Activated naive CD8-positive, alpha-beta T cell treated with anti-CD3 and anti-CD28 coated beads, Interleukin-2, amount 10 ng/mL, durations not matched to agents 7 days and 5 days (primary cell): ENCODE results near the gene MOSMO. TPM values are rescaled to one million over a fixed set of nuclear protein-coding genes. Genes with fewer than 3 reads are reported as not detected.
"Not testable (repeated sequence)": the region's sequence is repeated elsewhere in the genome, so short reads cannot be mapped to it uniquely, and the experiment has no call there.

Experiments
- ATAC-seq: fragments of 150-1000 bp; cut with Tn5 transposase; one replicate; pipeline ENCODE4 v1.10.0; 2021; ENCODE audit warnings: low read depth, moderate library complexity
- POLR2A ChIA-PET: fragments of 350-600 bp; sonication (Branson Sonifier 250); formaldehyde crosslinking; loops from one replicate; lab custom pipeline; 2021; ENCODE audit warnings: antibody characterized with exemption; lab: Charles Lee
- DNase-seq: peaks from one replicate; pipeline ENCODE4 v3.0.0; 2021
- H3K27ac Mint-ChIP-seq: one replicate; pipeline ENCODE4 v1.8.0; 2022; ENCODE audit warnings: mild to moderate bottlenecking, mixed read lengths
- H3K27me3 Mint-ChIP-seq: one replicate; pipeline ENCODE4 v1.8.0; 2022; ENCODE audit warnings: mild to moderate bottlenecking, moderate library complexity, mixed read lengths
- H3K36me3 Mint-ChIP-seq: one replicate; pipeline ENCODE4 v1.8.0; 2021; ENCODE audit warnings: mild to moderate bottlenecking, mixed read lengths
- H3K4me1 Mint-ChIP-seq: one replicate; pipeline ENCODE4 v1.8.0; 2021; ENCODE audit warnings: mixed read lengths
- H3K4me3 Mint-ChIP-seq: one replicate; pipeline ENCODE4 v1.8.0; 2022; ENCODE audit warnings: mild to moderate bottlenecking, moderate library complexity, mixed read lengths
- H3K9me3 Mint-ChIP-seq: one replicate; pipeline ENCODE4 v1.8.0; 2021; ENCODE audit warnings: mixed read lengths
- total RNA-seq, 2 experiments: library from RNA; stranded (reverse); gene quantifications; one replicate each; pipeline ENCODE4 v1.2.3, GENCODE V29; 2021

The MOSMO gene
- total RNA-seq, 2 experiments from 2014 or later = 11.6 to 14.7 TPM

DNA sequence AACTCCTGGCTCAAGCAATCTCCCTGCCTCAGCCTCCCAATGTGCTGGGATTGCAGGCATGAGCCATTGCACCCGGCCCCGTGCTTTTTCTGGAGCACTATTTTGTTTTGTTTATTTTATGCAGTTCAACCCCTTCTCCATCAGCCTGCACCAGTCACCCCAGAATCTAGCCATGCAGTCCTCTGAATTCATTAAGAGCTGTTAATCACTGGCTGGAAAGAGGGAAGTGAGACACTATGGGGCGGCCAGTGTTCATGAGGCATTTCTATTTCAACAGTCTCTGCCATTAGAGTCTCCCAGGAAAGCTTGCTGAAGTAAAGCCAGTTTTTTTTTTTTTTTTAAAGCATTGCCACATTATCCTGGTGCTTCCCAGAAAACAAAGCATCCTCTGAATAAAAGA is 86.1 kb downstream of the MOSMO start:
- no peak overlapping the region for H3K4me3 Mint-ChIP-seq
- H3K36me3 Mint-ChIP-seq = no peaks in the 10 kb centered on the region
- H3K27me3 Mint-ChIP-seq = peaks cover 32% of the 10 kb centered on the region
- H3K4me1 Mint-ChIP-seq = peaks cover 2% of the 10 kb centered on the region
- no peak overlapping the region for H3K27ac Mint-ChIP-seq
- H3K9me3 Mint-ChIP-seq = no peaks in the 10 kb centered on the region
- DNase-seq = no peak
- ATAC-seq = no peak
- POLR2A ChIA-PET = no interaction called here

DNA sequence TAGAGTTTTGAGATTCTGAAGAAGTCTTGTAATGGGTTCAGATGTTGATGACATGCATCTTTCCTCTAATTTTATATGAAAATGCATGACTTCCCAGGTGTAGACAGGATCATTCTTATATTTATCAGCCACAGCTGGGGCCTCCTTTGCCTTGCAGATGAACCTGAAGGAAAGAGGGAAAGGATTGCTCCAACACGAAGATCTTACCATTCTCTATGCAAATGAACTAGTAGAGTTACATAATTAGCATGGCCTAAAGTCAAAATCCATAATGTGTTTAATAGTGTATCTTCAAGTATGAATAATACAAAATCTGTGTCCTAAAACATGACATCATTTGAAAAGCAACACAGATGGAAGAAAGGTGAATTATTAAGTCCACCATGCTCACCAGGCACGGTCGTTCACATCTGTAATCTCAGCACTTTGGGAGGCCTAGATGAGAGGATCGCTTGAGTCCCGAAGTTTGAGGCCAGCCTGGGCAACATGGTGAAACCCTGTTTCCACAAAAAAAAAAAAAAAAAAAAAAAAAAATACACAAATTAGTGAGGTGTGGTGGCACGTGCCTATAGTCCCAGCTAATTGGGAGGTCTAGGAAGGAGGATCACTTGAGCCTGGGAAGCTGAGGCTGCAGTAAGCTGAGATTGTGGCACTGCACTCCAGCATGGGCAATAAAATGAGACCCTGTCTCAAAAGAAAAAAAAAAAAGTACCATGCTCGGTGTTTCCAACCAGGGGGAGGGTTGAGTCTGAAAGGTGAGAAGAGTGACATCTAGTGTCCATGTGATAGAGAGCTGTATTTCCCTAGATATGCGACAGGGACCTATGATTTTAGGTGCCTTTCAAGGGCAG is 90.7 kb downstream of the MOSMO start:
- DNase-seq = no peak
- no peaks in the 10 kb centered on the region for H3K36me3 Mint-ChIP-seq
- POLR2A ChIA-PET = interaction anchor here (1.2 kb wide), 1 partner anchor 145 kb away, joined by 3 read pairs; the partner anchor contains the start of gene UQCRC2
- peak; percentile 78 for ATAC-seq
- H3K4me1 Mint-ChIP-seq = peaks cover 4% of the 10 kb centered on the region
- no peak overlapping the region for H3K4me3 Mint-ChIP-seq
- H3K9me3 Mint-ChIP-seq = no peaks in the 10 kb centered on the region
- peaks cover 35% of the 10 kb centered on the region for H3K27me3 Mint-ChIP-seq
- no peak overlapping the region for H3K27ac Mint-ChIP-seq

DNA sequence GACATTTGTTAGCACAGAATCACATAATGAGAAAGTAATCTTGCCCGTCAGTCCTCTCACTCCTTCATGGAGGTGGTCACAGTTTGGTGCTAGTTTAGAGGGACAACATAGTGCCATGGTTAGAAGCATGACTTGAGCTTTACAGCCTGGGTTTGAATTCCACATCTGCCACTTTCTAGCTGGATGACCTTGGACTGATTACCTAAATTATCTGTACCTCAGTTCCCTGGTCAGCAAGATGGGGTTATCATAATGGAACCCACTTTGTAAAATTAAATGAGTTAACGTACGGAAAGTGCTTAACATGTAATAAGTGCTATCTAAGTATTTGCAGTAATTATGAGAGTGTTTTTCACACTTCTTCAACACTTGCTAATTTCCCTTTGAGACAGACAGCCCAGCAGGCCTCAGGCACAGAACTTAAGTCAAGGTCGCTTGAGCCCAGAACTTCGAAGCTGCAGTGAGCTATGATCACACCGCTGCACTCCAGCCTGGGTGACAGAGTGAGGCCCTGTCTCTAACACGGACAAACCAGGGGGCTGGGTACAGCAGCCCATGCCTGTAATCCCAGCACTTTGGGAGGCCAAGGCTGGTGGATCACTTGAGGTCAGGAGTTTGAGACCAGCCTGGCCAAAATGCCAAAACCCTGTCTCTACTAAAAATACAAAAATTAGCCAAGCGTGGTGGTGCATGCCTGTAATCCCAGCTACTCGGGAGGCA is 91.5 kb downstream of the MOSMO start:
- POLR2A ChIA-PET = interaction anchor here (1.2 kb wide), 1 partner anchor 146 kb away, joined by 3 read pairs; the partner anchor contains the start of gene UQCRC2
- no peaks in the 10 kb centered on the region for H3K9me3 Mint-ChIP-seq
- H3K27ac Mint-ChIP-seq = no peak overlapping the region
- DNase-seq (no peak), ATAC-seq (no peak)
- H3K27me3 Mint-ChIP-seq = peaks cover 33% of the 10 kb centered on the region
- no peak overlapping the region for H3K4me3 Mint-ChIP-seq
- H3K36me3 Mint-ChIP-seq = no peaks in the 10 kb centered on the region
- peaks cover 4% of the 10 kb centered on the region for H3K4me1 Mint-ChIP-seq

DNA sequence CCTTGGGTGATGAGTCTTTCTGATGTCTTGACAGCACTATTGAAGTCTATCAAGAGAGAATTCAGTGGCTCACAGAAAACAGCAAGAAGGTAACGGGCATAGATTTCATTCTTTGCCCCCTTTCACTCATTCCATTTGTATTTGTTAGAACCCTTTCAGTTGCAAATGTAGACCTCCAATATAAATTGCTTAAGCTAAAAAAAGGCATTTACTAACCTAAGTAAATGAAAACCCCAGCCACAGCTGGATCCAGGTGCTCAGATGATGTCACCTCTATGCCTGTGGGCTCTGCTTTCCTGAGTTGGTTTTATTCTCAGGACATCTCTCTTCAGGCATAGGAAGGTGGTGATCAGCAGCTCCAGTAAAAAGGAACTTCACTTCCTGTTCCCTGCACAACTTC is 95.5 kb downstream of the MOSMO start:
- no peaks in the 10 kb centered on the region for H3K9me3 Mint-ChIP-seq
- H3K36me3 Mint-ChIP-seq = no peaks in the 10 kb centered on the region
- H3K27ac Mint-ChIP-seq = no peak overlapping the region
- H3K27me3 Mint-ChIP-seq = peaks cover 16% of the 10 kb centered on the region
- ATAC-seq = no peak
- POLR2A ChIA-PET = no interaction called here
- no peak for DNase-seq
- H3K4me1 Mint-ChIP-seq = peaks cover 4% of the 10 kb centered on the region
- H3K4me3 Mint-ChIP-seq = no peak overlapping the region

DNA sequence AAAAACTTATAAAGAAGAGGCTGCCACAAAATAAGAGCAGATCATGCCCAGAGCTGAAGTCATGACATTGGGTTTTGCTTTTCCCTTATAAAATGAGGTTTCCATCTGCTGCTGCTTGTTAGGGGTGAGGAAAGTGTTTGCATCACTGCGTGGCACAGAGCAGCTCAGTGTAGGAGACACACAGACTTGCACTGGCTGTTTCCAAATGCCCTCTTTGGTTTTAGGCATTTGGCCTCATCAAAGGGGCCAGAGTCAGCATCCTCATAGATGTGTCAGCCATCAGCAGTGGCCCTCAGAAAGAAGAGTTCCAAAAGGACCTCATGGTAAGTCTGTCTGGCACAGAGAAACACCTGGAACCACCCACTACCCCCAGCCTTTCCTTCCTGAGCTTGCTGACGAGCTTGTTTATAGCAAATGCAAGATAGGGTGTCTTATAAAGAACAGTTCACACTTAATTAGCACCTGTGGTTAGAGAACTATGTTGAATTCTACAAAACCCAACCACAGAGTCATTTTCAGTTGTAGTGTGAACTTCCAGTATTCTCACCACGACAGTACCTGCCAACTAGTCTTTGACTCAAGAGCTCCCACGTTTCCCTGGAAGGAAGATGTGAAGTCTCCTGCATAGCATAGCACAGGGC is 101.5 kb downstream of the MOSMO start:
- H3K27me3 Mint-ChIP-seq = peaks cover 7% of the 10 kb centered on the region
- no peaks in the 10 kb centered on the region for H3K9me3 Mint-ChIP-seq

DNA sequence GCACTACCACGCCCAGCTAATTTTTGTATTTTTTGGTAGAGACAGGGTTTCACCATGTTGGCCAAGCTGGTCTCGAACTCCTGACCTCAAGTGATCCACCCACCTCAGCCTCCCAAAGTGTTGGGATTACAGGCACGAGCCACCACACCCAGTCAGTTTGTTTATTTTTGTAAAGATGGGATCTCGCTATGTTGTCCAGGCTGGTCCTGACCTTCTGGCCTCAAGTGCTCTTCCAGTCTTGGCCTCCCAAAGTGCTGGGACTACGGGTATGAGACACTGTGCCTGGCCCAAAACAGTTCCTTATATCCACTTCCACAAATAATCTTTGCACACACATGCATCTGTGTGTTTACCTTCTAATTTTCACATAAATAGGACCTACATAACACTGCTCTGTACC is 103.7 kb downstream of the MOSMO start:
- H3K36me3 Mint-ChIP-seq, DNase-seq, H3K27ac Mint-ChIP-seq, POLR2A ChIA-PET, H3K4me1 Mint-ChIP-seq, H3K9me3 Mint-ChIP-seq, ATAC-seq, H3K27me3 Mint-ChIP-seq, H3K4me3 Mint-ChIP-seq: not testable (repeated sequence)

More for the DNA sequence above, 101.5 kb downstream of the MOSMO start:
- Mint-ChIP-seq H3K36me3 (no peaks in the 10 kb centered on the region), H3K4me1 (peaks cover 5% of the 10 kb centered on the region), H3K27ac (no peak overlapping the region), H3K4me3 (no peak overlapping the region)
- POLR2A ChIA-PET = no interaction called here
- ATAC-seq (no peak), DNase-seq (no peak)

DNA sequence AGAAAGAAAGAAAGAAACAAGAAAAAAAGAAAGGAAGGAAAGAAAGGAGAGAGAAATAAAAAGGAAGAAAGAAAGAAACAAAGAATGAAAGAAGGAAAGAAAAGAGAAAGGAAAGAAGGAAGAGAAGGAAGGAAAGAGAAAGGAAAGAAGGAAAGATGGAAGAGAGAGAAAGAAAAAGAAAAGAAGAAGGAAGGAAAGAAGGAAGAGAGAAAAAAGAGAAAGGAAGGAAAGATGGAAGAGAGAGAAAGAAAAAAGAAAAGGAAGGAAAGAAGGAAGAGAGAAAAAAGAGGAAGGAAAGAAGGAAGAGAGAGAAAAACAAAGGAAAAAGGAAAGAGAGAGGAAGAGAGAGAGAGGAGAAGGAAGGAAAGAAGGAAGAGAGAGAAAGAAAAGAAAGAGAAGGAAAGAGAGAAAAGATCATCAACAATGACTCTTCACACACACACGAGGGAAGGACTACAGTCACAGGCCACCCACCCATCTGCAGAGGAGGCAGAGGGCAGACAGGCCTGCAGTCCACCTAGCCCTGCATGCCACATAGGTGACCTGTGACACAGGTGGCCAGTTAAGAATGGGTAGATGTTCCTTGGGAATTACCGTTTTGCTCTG is 108.3 kb downstream of the MOSMO start:
- H3K27me3 Mint-ChIP-seq = no peaks in the 10 kb centered on the region
- ATAC-seq = no peak

DNA sequence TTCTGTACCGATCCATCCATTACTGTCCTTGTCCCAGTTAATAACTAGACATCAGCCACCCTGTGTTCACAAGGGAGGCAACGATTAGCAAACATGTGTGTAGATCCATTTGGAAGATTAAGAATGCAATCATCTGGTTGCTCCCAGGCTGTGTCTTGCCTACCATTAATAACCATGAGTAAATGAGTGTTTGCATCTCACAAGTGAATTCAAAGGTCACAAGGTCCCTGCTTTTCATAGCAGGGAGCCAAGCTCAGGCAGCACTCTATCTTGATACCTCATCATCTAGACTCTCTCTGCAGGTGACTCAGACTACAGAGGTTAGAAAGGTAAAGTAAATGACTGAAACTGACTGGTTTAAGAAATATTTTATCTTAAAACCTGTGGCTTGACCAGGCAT is 109.7 kb downstream of the MOSMO start:
- DNase-seq (no peak), ATAC-seq (no peak)
- Mint-ChIP-seq H3K27ac (no peak overlapping the region), H3K9me3 (no peaks in the 10 kb centered on the region), H3K27me3 (no peaks in the 10 kb centered on the region), H3K4me3 (no peak overlapping the region), H3K4me1 (no peaks in the 10 kb centered on the region), H3K36me3 (no peaks in the 10 kb centered on the region)
- POLR2A ChIA-PET = no interaction called here

More for the DNA sequence above, 108.3 kb downstream of the MOSMO start:
- Mint-ChIP-seq H3K36me3 (no peaks in the 10 kb centered on the region), H3K4me1 (no peaks in the 10 kb centered on the region), H3K27ac (no peak overlapping the region), H3K9me3 (no peaks in the 10 kb centered on the region), H3K4me3 (no peak overlapping the region)
- POLR2A ChIA-PET = no interaction called here
- DNase-seq = no peak

DNA sequence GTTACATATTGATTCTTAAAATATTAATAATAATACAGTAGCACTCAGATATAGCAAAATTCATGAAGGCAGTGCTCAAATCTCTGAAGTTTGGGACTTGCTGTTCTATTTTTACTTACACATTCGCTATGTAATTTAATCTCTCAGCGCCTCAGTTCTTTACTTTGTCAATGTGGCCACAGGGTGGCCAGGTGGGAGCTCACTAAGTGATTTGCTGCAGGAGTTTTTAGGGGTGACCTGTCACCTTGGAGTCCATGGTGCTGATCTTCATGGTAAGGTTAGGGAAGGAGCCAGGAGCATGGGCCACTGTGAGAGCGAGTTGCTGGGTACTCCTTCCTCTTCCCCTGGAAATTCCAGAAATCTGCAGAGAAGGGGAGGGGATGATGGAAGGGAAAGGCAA is 112.5 kb downstream of the MOSMO start:
- H3K36me3 Mint-ChIP-seq = no peaks in the 10 kb centered on the region
- ATAC-seq (no peak), DNase-seq (no peak)
- no peaks in the 10 kb centered on the region for H3K9me3 Mint-ChIP-seq
- POLR2A ChIA-PET = no interaction called here
- no peak overlapping the region for H3K27ac Mint-ChIP-seq
- H3K27me3 Mint-ChIP-seq = no peaks in the 10 kb centered on the region
- no peak overlapping the region for H3K4me3 Mint-ChIP-seq
- no peaks in the 10 kb centered on the region for H3K4me1 Mint-ChIP-seq

DNA sequence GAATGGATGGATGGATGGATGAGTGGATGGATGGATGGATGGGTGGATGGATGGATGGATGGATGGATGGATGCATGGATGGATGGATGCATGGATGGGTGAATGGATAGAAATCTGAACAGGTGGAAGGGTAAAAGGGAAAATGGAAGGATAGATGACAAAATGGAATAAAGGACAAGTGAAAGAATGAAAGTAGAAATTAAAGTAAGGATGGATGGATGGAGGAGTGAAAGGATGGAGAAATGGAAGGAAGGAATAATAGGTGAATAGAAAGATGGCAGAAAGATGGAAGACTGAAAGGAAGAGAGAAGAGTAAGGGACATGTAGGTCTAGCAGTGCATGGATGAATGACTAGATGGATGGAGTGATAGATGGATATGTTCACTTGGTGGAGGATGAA is 114.3 kb downstream of the MOSMO start:
- POLR2A ChIA-PET = no interaction called here

DNA sequence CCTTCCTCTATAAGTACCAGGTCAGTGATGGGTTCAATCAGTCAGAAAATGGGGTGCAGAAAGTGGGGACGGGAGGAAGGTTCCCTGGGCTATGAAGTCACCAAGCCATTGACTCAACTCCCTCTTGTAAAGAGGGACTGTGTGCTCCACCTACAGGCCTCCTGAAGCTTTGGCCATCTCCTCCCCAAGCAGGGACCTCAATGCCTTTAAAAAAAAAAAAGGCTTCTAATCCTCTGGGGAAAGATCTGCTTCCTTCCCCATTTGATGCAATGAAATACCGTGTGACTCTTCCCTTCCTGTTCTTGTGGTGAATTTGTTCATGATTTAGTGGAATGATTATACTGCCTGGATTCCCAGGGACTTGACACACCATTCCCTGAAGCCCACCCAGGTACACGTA is 115.2 kb downstream of the MOSMO start:
- H3K9me3 Mint-ChIP-seq = no peaks in the 10 kb centered on the region
- no peaks in the 10 kb centered on the region for H3K27me3 Mint-ChIP-seq

More for the DNA sequence above, 114.3 kb downstream of the MOSMO start:
- H3K4me3 Mint-ChIP-seq = no peak overlapping the region
- H3K9me3 Mint-ChIP-seq = no peaks in the 10 kb centered on the region
- ATAC-seq (no peak), DNase-seq (no peak)
- no peaks in the 10 kb centered on the region for H3K27me3 Mint-ChIP-seq
- no peak overlapping the region for H3K27ac Mint-ChIP-seq
- H3K4me1 Mint-ChIP-seq = no peaks in the 10 kb centered on the region
- no peaks in the 10 kb centered on the region for H3K36me3 Mint-ChIP-seq

DNA sequence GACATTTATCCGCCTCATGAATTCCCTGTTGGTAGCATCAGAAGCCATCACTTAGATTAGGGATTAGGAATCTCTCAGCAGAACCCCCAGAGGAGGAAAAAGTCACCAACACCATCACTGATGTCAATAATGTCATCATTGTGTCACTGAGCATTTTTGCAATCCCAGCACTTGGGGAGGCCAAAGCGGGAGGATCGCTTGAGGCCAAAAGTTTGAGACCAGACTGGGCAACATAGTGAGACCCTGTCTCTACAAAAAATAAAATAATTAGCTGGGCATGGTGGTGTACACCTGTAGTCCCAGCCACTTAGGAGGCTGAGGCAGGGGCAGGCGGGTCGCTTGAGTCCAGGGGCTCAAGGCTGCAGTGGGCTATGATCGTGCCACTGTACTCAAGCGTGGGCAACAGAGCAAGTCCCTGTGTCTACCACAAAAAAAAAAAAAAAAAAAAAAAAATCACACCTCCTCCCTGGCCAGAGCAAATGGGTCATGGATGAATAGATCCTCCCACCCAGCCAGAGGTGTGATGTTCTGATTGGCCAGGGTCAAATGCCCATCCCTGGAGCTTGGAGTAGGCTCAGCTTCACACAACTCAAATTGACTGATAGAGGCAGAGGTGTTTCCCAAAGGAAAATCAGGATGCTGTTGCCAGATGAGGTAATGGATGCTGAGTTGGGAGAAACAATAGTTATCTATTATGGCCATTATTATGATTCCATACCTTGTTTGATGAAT is 116.0 kb downstream of the MOSMO start:
- H3K9me3 Mint-ChIP-seq = no peaks in the 10 kb centered on the region
- ATAC-seq (no peak), DNase-seq (no peak)
- POLR2A ChIA-PET = no interaction called here
- no peaks in the 10 kb centered on the region for H3K27me3 Mint-ChIP-seq
- no peaks in the 10 kb centered on the region for H3K36me3 Mint-ChIP-seq
- H3K4me3 Mint-ChIP-seq = no peak overlapping the region
- no peak overlapping the region for H3K27ac Mint-ChIP-seq
- no peaks in the 10 kb centered on the region for H3K4me1 Mint-ChIP-seq

More for the DNA sequence above, 115.2 kb downstream of the MOSMO start:
- Mint-ChIP-seq H3K27ac (no peak overlapping the region), H3K4me3 (no peak overlapping the region), H3K4me1 (no peaks in the 10 kb centered on the region), H3K36me3 (no peaks in the 10 kb centered on the region)
- POLR2A ChIA-PET = no interaction called here
- ATAC-seq (no peak), DNase-seq (no peak)
